A673 (cell line): ENCODE results near the gene ZDHHC11. TPM values are rescaled to one million over a fixed set of nuclear protein-coding genes. Genes with fewer than 3 reads are reported as not detected.
"Not testable (repeated sequence)": the region's sequence is repeated elsewhere in the genome, so short reads cannot be mapped to it uniquely, and the experiment has no call there.

Experiments
- BruUV-seq: library from RNA; stranded (reverse); fragments of 400-500 nt; replicated peaks from 2 replicates; lab custom pipeline; 2021; lab: Mats Ljungman, UMichigan
- CTCF ChIA-PET: fragments of 300-600 bp; sonication (Branson Sonifier 250); formaldehyde crosslinking; loops from one replicate; lab custom pipeline; 2022; ENCODE audit warnings: antibody characterized with exemption; lab: Charles Lee
- POLR2A ChIA-PET: fragments of 300-600 bp; sonication (Branson Sonifier 250); formaldehyde crosslinking; loops from one replicate; lab custom pipeline; 2022; ENCODE audit warnings: antibody characterized with exemption; ENCODE audit not compliant: low non-redundant PET; lab: Charles Lee
- DNase-seq: peaks from one replicate; pipeline ENCODE4 v3.0.0-alpha.2; 2015; ENCODE audit warnings: low spot score
- H3K27ac ChIP-seq: fragments of 200-600 bp; sonication (generic); 2 replicates; pipeline ENCODE4 v1.5.1; 2016; ENCODE audit warnings: mixed run types, low read depth, mild to moderate bottlenecking, mixed read lengths, antibody characterized with exemption, low read length; ENCODE audit not compliant: poor library complexity, severe bottlenecking
- H3K27me3 ChIP-seq: fragments of 200-600 bp; sonication (generic); replicated peaks from 2 replicates; pipeline ENCODE4 v1.6.1; 2017; ENCODE audit warnings: mixed run types, low read depth, mild to moderate bottlenecking, mixed read lengths, antibody characterized with exemption, low read length; ENCODE audit not compliant: insufficient read depth, poor library complexity
- H3K36me3 ChIP-seq: fragments of 200-600 bp; sonication (generic); 2 replicates; pipeline ENCODE4 v1.6.1; 2016; ENCODE audit warnings: mixed run types, mild to moderate bottlenecking, mixed read lengths, antibody characterized with exemption, low read length; ENCODE audit not compliant: insufficient read depth, poor library complexity, severe bottlenecking
- H3K4me1 ChIP-seq: fragments of 200-600 bp; sonication (generic); 2 replicates; pipeline ENCODE4 v1.6.1; 2017; ENCODE audit warnings: mixed run types, mild to moderate bottlenecking, mixed read lengths, antibody characterized with exemption, low read length; ENCODE audit not compliant: insufficient read depth, poor library complexity, severe bottlenecking
- H3K4me3 ChIP-seq: fragments of 200-600 bp; sonication (generic); 2 replicates; pipeline ENCODE4 v1.5.1; 2016; ENCODE audit warnings: low read depth, mixed run types, mild to moderate bottlenecking, mixed read lengths, low read length; ENCODE audit not compliant: poor library complexity, severe bottlenecking
- H3K9me3 ChIP-seq: fragments of 200-600 bp; sonication (generic); 2 replicates; pipeline ENCODE4 v1.6.1; 2016; ENCODE audit warnings: mixed run types, low read depth, mild to moderate bottlenecking, mixed read lengths, antibody characterized with exemption, low read length; ENCODE audit not compliant: poor library complexity, severe bottlenecking
- EZH2 ChIP-seq: fragments of 200-600 bp; sonication (generic); IDR thresholded peaks from 2 replicates; pipeline ENCODE4 v1.6.1; 2017; ENCODE audit warnings: borderline replicate concordance, low read depth, mild to moderate bottlenecking, mixed read lengths, antibody characterized with exemption, low read length; ENCODE audit not compliant: poor library complexity, severe bottlenecking
- intact Hi-C: fragments of 100-400 bp; cut with micrococcal nuclease; formaldehyde crosslinking; loops from one replicate; pipeline ENCODE4 v1.10.0; 2022; ENCODE audit not compliant: unreplicated experiment
- total RNA-seq: library from RNA; stranded (reverse); gene quantifications from 2 replicates; pipeline ENCODE4 v1.2.3, GENCODE V29; 2021
- TF ChIP-seq, protein P1 (sequence below): fragments of 300-800, 200-600 bp; sonication (generic); conservative IDR thresholded peaks from 2 replicates; pipeline ENCODE4 v1.5.1; 2017; ENCODE audit warnings: low read depth, mild to moderate bottlenecking, antibody characterized with exemption, low read length, moderate library complexity, mixed read lengths

The ZDHHC11 gene
- total RNA-seq, 1 experiment from 2014 or later = 47.3 TPM

DNA sequence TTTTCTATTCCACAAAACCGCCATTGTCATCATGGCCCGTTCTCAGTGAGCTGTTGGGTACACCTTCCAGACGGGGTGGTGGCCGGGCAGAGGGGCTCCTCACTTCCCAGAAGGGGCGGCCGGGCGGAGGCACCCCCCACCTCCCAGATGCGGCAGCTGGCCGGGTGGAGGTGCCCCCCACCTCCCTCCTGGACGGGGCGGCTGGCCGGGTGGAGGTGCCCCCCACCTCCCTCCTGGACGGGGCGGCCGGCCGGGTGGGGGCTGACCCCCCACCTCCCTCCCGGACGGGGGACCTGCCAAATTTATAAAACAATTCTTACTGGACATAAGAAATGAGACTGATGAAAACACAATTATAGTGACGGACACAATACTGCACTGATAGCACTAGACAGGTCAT lies 22.6 kb downstream of the ZDHHC11 start:
- H3K4me1 ChIP-seq, intact Hi-C loops, CTCF ChIA-PET, BruUV-seq, DNase-seq, H3K9me3 ChIP-seq, H3K36me3 ChIP-seq, H3K27ac ChIP-seq, H3K4me3 ChIP-seq, H3K27me3 ChIP-seq, POLR2A ChIA-PET: not testable (repeated sequence)

GRCh38 chr5:825544-825943 lies 25.2 kb downstream of the ZDHHC11 start:
- CTCF ChIA-PET, intact Hi-C loops: not testable (repeated sequence)

DNA sequence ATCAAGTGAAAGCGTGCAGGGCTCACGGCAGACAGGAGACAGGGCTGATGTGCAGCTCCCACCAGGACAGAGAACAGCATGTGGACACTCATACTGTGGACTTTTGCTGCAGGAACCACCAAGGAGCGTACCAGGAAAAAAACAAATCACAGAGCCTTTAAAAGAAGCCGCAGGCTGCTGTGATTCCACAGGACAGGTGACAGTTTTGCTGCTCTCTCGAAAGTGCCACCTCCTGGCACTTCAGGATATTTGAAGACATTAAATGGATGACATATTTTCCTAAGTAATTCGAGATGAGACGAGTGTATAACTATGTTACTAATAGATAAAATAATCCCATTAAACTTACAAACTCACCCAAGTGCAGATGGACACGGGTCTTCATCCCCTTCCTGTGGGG lies 29.3 kb downstream of the ZDHHC11 start:
- no peaks in the 10 kb centered on the region for H3K36me3 ChIP-seq
- no peak overlapping the region for H3K4me3 ChIP-seq
- H3K27me3 ChIP-seq = no peaks in the 10 kb centered on the region
- CTCF ChIA-PET = no interaction called here
- POLR2A ChIA-PET = no interaction called here
- TF ChIP-seq, protein P1, sequence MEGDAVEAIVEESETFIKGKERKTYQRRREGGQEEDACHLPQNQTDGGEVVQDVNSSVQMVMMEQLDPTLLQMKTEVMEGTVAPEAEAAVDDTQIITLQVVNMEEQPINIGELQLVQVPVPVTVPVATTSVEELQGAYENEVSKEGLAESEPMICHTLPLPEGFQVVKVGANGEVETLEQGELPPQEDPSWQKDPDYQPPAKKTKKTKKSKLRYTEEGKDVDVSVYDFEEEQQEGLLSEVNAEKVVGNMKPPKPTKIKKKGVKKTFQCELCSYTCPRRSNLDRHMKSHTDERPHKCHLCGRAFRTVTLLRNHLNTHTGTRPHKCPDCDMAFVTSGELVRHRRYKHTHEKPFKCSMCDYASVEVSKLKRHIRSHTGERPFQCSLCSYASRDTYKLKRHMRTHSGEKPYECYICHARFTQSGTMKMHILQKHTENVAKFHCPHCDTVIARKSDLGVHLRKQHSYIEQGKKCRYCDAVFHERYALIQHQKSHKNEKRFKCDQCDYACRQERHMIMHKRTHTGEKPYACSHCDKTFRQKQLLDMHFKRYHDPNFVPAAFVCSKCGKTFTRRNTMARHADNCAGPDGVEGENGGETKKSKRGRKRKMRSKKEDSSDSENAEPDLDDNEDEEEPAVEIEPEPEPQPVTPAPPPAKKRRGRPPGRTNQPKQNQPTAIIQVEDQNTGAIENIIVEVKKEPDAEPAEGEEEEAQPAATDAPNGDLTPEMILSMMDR = no peak
- TF ChIP-seq EZH2 = no peak
- no peaks in the 10 kb centered on the region for H3K4me1 ChIP-seq
- intact Hi-C loops = no loop called here
- no peak for DNase-seq
- no peak overlapping the region for H3K27ac ChIP-seq
- H3K9me3 ChIP-seq = no peaks in the 10 kb centered on the region
- no TSS peak for BruUV-seq

More at GRCh38 chr5:825544-825943, 25.2 kb downstream of the ZDHHC11 start:
- H3K9me3 ChIP-seq, H3K4me1 ChIP-seq, H3K27me3 ChIP-seq, POLR2A ChIA-PET, BruUV-seq, H3K36me3 ChIP-seq, H3K27ac ChIP-seq, DNase-seq, H3K4me3 ChIP-seq: not testable (repeated sequence)

- BruUV-seq = no TSS peak
- intact Hi-C loops = no loop called here
- POLR2A ChIA-PET = no interaction called here
Observed at GRCh38 chr5:820245-820644, 30.5 kb downstream of the ZDHHC11 start.

More at GRCh38 chr5:820245-820644, 30.5 kb downstream of the ZDHHC11 start:
- CTCF ChIA-PET = no interaction called here
- Histone ChIP-seq H3K36me3 (no peaks in the 10 kb centered on the region), H3K27ac (no peak overlapping the region), H3K4me1 (no peaks in the 10 kb centered on the region), H3K27me3 (no peaks in the 10 kb centered on the region), H3K4me3 (no peak overlapping the region), H3K9me3 (no peaks in the 10 kb centered on the region)
- TF ChIP-seq, protein P1 = no peak
- no peak for TF ChIP-seq EZH2
- DNase-seq = no peak
